ENCODE results near the gene LLPH. TPM values are rescaled to one million over a fixed set of nuclear protein-coding genes. Genes with fewer than 3 reads are reported as not detected.

LLPH gene
- total RNA-seq, 5 donors from 2014 or later (not counting 1 experiment from before 2014, with no cell fraction given) = 16.6 to 24.3 (median 22.3) TPM

DNA sequence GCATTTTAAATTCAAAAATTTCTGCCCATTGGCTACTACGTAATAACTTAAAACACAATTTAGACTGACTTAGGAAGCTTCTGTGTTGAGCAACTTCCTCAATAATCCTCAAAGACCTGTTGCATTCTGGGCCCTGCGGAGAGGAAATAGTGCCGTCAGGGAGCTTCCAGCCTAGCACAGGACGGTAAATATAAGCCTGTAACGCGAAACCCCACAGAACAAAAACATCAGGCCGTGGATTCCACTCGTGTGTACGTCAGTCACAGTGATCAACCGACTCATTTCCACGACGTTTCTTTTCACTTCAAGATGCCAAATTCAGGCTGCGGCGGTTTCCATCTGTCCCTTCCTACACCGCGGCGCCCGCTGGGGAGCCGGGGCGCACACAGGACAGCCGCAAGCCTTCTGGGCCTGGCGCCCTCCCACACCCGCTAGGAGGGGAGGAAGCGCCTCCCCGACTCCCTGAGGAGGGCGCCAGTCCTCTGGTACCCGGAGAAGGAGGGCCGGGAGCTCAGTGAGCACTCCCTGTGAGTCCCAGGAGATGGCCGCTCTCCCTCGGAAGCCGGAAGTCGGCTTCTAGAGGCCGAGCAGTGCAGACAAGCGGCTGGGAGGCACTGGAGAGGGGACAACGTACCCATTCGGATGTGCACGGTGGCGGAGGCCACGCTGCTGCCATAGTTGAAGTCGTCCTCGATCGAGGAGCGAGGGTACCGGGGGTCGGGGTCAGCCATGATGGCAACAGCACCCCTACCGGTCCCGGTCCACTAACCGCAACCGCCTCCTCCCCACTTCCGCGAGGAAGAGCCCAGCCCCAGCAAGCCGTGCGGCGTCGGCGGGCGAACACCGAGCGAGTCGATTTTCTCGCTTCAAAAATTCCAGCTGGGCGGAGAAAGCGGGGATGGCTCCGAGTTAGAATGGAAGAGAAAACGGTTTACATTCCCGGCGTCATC is 38.9 kb upstream of the LLPH start, which contains the start of gene TMBIM4:
TMBIM4 (minus strand) TSS at position 776 of the 950 bp plus-strand sequence; CDS start at position 731, 45 bp downstream.
- POLR2A ChIA-PET = interaction anchor here (0.6 to 2.0 kb wide), 19 partner anchors 11 to 1568 kb away, joined by 3 to 40 read pairs (median 5); partner anchors contain the start of genes LLPH (in 2 of the 2) and HELB (in 1 of the 2)
- Histone ChIP-seq H3K4me3 (ENCODE audit: control insufficient read depth in 1 of 2, extremely low read depth in 1 of 2, low read length in 1 of 2) (peak within 1 kb of the TSS; percentile 96 to 99), H3K4me1 (ENCODE audit: control insufficient read depth in 1 of 2, extremely low read depth in 1 of 2, insufficient read depth in 2 of 2, low read length in 2 of 2) (peaks cover 12 to 17% of the 10 kb centered on the region in 2 experiments), H3K27me3 (replicated peaks in 1 of 2; ENCODE audit: control insufficient read depth in 2 of 2, extremely low read depth in 1 of 2, insufficient read depth in 2 of 2, low read length in 1 of 2) (peaks cover 0 to 6% of the 10 kb centered on the region in 2 experiments), H3K36me3 (ENCODE audit: control insufficient read depth in 2 of 2, extremely low read depth in 1 of 2, insufficient read depth in 1 of 2, low read length in 1 of 2) (peaks cover 0 to 2% of the 10 kb centered on the region in 2 donors), H3K9me3 (peaks cover 2% of the 10 kb centered on the region), H3K27ac (ENCODE audit: low read length) (peak within 1 kb of the TSS; percentile 99)
- DNase-seq = peak; percentile 60 to 90 (median 79)
- under 1% methylated on average over 47 of the region's 67 CpGs for WGBS (ENCODE audit: insufficient coverage)
- Mint-ChIP-seq H3K9me3 (peaks cover 0 to 11% (median 2%) of the 10 kb centered on the region in 3 donors), H3K4me3 (peak within 1 kb of the TSS; percentile 90 to 96 (median 90)), H3K36me3 (peaks cover 32% of the 10 kb centered on the region), H3K27ac (peak within 1 kb of the TSS; percentile 98), H3K4me1 (peaks cover 54 to 60% (median 54%) of the 10 kb centered on the region in 3 donors), H3K27me3 (no peaks in the 10 kb centered on the region)
- CTCF ChIA-PET = interaction anchor here (0.6 to 2.7 kb wide), 10 partner anchors 10 to 1380 kb away, joined by 3 to 22 read pairs (median 3); partner anchors contain the start of genes HELB (in 1 of the 2) and LLPH (in 1 of the 2)
- peak; percentile 80 to 82 (median 80) for ATAC-seq (replicated peaks in 1 of 4)

DNA sequence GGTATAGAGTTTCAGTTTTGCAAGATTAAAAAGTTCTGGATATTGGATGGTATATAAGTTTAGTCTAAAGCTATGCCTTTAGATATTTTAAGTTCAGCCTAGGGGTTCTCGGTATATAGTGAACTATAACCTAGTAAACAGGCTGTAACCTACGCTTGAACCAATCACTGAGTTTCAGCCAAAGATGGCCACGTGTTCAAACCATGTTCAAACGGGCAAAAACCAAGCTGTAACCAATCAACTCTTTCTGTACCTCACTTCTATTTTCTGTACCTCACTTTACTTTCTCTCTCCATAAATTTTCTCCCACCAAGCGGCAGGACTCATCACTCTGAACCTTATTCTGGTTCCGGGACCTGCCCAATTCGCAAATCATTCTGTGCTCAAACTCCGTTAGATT is 37.9 kb upstream of the LLPH start:
- H3K4me1 Mint-ChIP-seq = peaks cover 65 to 71% (median 65%) of the 10 kb centered on the region in 3 donors

DNA sequence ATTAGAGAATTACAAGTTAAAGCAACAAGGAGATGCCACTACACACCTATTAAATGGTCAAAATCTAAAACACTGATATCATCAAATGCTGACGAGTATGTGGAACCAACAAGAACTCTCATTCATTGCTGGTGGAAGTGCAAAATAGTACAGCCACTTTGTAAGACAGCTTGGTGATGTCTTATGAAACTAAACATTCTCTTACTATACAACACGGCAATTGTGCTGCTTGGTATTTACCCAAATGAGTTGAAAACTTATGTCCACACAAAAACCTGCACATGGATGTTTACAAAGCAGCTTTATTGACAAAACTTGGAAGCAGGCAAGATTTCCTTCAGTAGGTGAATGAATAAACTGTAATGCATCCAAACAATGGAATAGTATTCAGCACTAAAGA is 36.0 kb upstream of the LLPH start:
- peaks cover 78 to 89% (median 79%) of the 10 kb centered on the region in 3 donors for H3K4me1 Mint-ChIP-seq
- peaks cover 52% of the 10 kb centered on the region for H3K36me3 Mint-ChIP-seq
- H3K27me3 Mint-ChIP-seq = no peaks in the 10 kb centered on the region
- no CpG with 5 or more reads among the region's 2 CpGs for WGBS (ENCODE audit: insufficient coverage)
- no peak for DNase-seq
- no peak for ATAC-seq (replicated peaks in 1 of 4)
- Histone ChIP-seq H3K36me3 (ENCODE audit: control insufficient read depth in 2 of 2, extremely low read depth in 1 of 2, insufficient read depth in 1 of 2, low read length in 1 of 2) (peaks cover 0 to 2% of the 10 kb centered on the region in 2 donors), H3K4me3 (ENCODE audit: control insufficient read depth in 1 of 2, extremely low read depth in 1 of 2, low read length in 1 of 2) (no peak overlapping the region), H3K27me3 (replicated peaks in 1 of 2; ENCODE audit: control insufficient read depth in 2 of 2, extremely low read depth in 1 of 2, insufficient read depth in 2 of 2, low read length in 1 of 2) (peaks cover 0 to 3% of the 10 kb centered on the region in 2 experiments), H3K4me1 (ENCODE audit: control insufficient read depth in 1 of 2, extremely low read depth in 1 of 2, insufficient read depth in 2 of 2, low read length in 2 of 2) (peaks cover 12 to 17% of the 10 kb centered on the region in 2 experiments), H3K27ac (ENCODE audit: low read length) (no peak overlapping the region), H3K9me3 (peaks cover 2% of the 10 kb centered on the region)
- H3K9me3 Mint-ChIP-seq = peaks cover 0 to 14% (median 3%) of the 10 kb centered on the region in 3 donors
- peak overlapping the region in 1 of 3 donors; percentile 90 for H3K4me3 Mint-ChIP-seq
- ChIA-PET POLR2A (interaction anchor here (0.6 kb wide), 2 partner anchors 9 to 59 kb away, joined by 3 to 4 read pairs; no protein-coding TSS in a partner anchor), CTCF (no interaction called here)
- peak overlapping the region in 1 of 2 donors; percentile 40 for H3K27ac Mint-ChIP-seq

More for the DNA sequence above, 37.9 kb upstream of the LLPH start:
- H3K36me3 ChIP-seq (ENCODE audit: control insufficient read depth in 2 of 2, extremely low read depth in 1 of 2, insufficient read depth in 1 of 2, low read length in 1 of 2) = peaks cover 0 to 2% of the 10 kb centered on the region in 2 donors
- H3K4me1 ChIP-seq (ENCODE audit: control insufficient read depth in 1 of 2, extremely low read depth in 1 of 2, insufficient read depth in 2 of 2, low read length in 2 of 2) = peaks cover 12 to 17% of the 10 kb centered on the region in 2 experiments
- peaks cover 2% of the 10 kb centered on the region for H3K9me3 ChIP-seq
- peak overlapping the region; percentile 99 for H3K27ac ChIP-seq (ENCODE audit: low read length)
- 77% methylated on average over 5 of the region's 8 CpGs for WGBS (ENCODE audit: insufficient coverage)
- H3K36me3 Mint-ChIP-seq = peaks cover 42% of the 10 kb centered on the region
- peaks cover 0 to 14% (median 3%) of the 10 kb centered on the region in 3 donors for H3K9me3 Mint-ChIP-seq
- peak overlapping the region; percentile 96 to 99 for H3K4me3 ChIP-seq (ENCODE audit: control insufficient read depth in 1 of 2, extremely low read depth in 1 of 2, low read length in 1 of 2)
- ChIA-PET POLR2A (interaction anchor here (0.6 to 2.0 kb wide), 9 partner anchors 10 to 1498 kb away, joined by 3 to 40 read pairs (median 5); partner anchors contain the start of genes LLPH (in 2 of the 2) and HELB (in 1 of the 2)), CTCF (interaction anchor here (1.0 to 2.7 kb wide), 4 partner anchors 9 to 134 kb away, joined by 3 to 22 read pairs (median 6); partner anchors contain the start of genes HELB (in 1 of the 2) and LLPH (in 1 of the 2))
- H3K27me3 Mint-ChIP-seq = no peaks in the 10 kb centered on the region
- peak in 1 of 35 experiments; percentile 12 for DNase-seq
- peaks cover 0 to 3% of the 10 kb centered on the region in 2 experiments for H3K27me3 ChIP-seq (replicated peaks in 1 of 2; ENCODE audit: control insufficient read depth in 2 of 2, extremely low read depth in 1 of 2, insufficient read depth in 2 of 2, low read length in 1 of 2)
- H3K4me3 Mint-ChIP-seq = peak overlapping the region; percentile 90 to 96 (median 90)
- peak overlapping the region; percentile 98 for H3K27ac Mint-ChIP-seq
- no peak for ATAC-seq (replicated peaks in 1 of 4)

DNA sequence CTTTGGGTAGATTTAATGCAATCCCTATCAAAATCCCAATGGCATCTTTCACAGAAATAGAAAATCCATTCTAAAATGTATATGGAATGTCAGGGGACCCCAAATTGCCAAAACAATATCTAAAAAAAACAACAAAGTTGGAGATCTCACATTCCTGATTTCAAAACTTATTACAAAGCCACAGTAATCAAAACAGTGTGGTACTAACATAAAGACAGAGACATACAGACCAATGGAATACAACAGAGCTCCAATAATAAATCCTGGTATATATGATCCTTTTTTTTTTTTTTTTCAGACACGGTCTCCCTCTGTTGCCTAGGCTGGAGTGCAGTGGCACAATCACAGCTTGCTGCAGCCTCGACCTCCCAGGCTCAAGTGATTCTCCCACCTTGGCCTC is 34.6 kb upstream of the LLPH start:
- POLR2A ChIA-PET = no interaction called here
- Mint-ChIP-seq H3K27me3 (no peaks in the 10 kb centered on the region), H3K36me3 (peaks cover 65% of the 10 kb centered on the region), H3K4me3 (no peak overlapping the region), H3K9me3 (peaks cover 0 to 14% (median 3%) of the 10 kb centered on the region in 3 donors), H3K27ac (no peak overlapping the region), H3K4me1 (peaks cover 77 to 82% (median 79%) of the 10 kb centered on the region in 3 donors)
- DNase-seq (no peak), ATAC-seq (replicated peaks in 1 of 4) (no peak)
- CTCF ChIA-PET = no interaction called here
- H3K4me1 ChIP-seq (ENCODE audit: control insufficient read depth in 1 of 2, extremely low read depth in 1 of 2, insufficient read depth in 2 of 2, low read length in 2 of 2) = peaks cover 9 to 11% of the 10 kb centered on the region in 2 experiments
- H3K36me3 ChIP-seq (ENCODE audit: control insufficient read depth in 2 of 2, extremely low read depth in 1 of 2, insufficient read depth in 1 of 2, low read length in 1 of 2) = peaks cover 8 to 10% of the 10 kb centered on the region in 2 donors
- no peak overlapping the region for H3K27ac ChIP-seq (ENCODE audit: low read length)
- H3K4me3 ChIP-seq (ENCODE audit: control insufficient read depth in 1 of 2, extremely low read depth in 1 of 2, low read length in 1 of 2) = no peak overlapping the region
- peaks cover 2% of the 10 kb centered on the region for H3K9me3 ChIP-seq
- H3K27me3 ChIP-seq (replicated peaks in 1 of 2; ENCODE audit: control insufficient read depth in 2 of 2, extremely low read depth in 1 of 2, insufficient read depth in 2 of 2, low read length in 1 of 2) = peaks cover 0 to 3% of the 10 kb centered on the region in 2 experiments
- WGBS (ENCODE audit: insufficient coverage) = no CpG with 5 or more reads among the region's 2 CpGs

DNA sequence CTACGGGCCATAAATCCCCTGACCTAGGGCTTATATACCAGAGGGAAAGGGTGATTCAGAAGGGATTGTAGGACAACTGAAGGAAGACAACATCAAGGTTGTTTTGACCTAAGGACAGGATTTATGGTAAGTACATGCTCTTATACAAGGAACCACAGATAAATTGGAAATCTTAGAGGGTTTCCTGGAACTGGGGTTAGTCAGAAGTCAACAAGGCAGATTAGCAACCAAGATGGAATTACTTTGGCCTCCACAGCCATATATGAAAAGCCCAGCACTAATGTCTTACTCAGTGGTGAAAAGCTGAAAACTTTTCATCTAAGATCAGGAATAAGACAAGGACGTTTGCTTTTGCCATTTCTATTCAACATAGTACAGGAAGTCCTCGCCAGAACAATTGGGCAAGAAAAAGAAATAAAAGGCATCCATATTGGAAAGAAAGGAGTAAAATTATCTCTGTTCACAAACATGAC is 33.8 kb upstream of the LLPH start:
- Mint-ChIP-seq H3K4me1 (peaks cover 81 to 84% (median 82%) of the 10 kb centered on the region in 3 donors), H3K9me3 (peaks cover 0 to 14% (median 3%) of the 10 kb centered on the region in 3 donors), H3K4me3 (no peak overlapping the region), H3K27ac (peak overlapping the region in 1 of 2 donors; percentile 68), H3K27me3 (no peaks in the 10 kb centered on the region), H3K36me3 (peaks cover 73% of the 10 kb centered on the region)
- ChIA-PET CTCF (interaction anchor here in 1 of 2 donors (0.7 kb wide), 1 partner anchor 624 kb away, joined by 3 read pairs; no protein-coding TSS in a partner anchor), POLR2A (no interaction called here)
- no peak for ATAC-seq (replicated peaks in 1 of 4)
- peaks cover 9 to 11% of the 10 kb centered on the region in 2 experiments for H3K4me1 ChIP-seq (ENCODE audit: control insufficient read depth in 1 of 2, extremely low read depth in 1 of 2, insufficient read depth in 2 of 2, low read length in 2 of 2)
- peaks cover 2% of the 10 kb centered on the region for H3K9me3 ChIP-seq
- H3K36me3 ChIP-seq (ENCODE audit: control insufficient read depth in 2 of 2, extremely low read depth in 1 of 2, insufficient read depth in 1 of 2, low read length in 1 of 2) = peaks cover 10 to 15% of the 10 kb centered on the region in 2 donors
- no peak overlapping the region for H3K27ac ChIP-seq (ENCODE audit: low read length)
- WGBS (ENCODE audit: insufficient coverage) = 100% methylated on average over 1 of the region's 3 CpGs
- DNase-seq = no peak
- H3K27me3 ChIP-seq (replicated peaks in 1 of 2; ENCODE audit: control insufficient read depth in 2 of 2, extremely low read depth in 1 of 2, insufficient read depth in 2 of 2, low read length in 1 of 2) = peaks cover 0 to under 1% of the 10 kb centered on the region in 2 experiments
- no peak overlapping the region for H3K4me3 ChIP-seq (ENCODE audit: control insufficient read depth in 1 of 2, extremely low read depth in 1 of 2, low read length in 1 of 2)

All from T-cell (primary cell).